Sigmoid colon (tissue), 7 donors: ENCODE results near the gene HMGCS1. TPM values are rescaled to one million over a fixed set of nuclear protein-coding genes. Genes with fewer than 3 reads are reported as not detected.

Experiments used
- DNase-seq: peaks from one replicate; pipeline ENCODE4 v3.0.0-alpha.2; 2019
- H3K27ac ChIP-seq, 4 donors: fragments of 200-600 bp; sonication (generic); one replicate each; pipeline ENCODE4 v1.5.1; 2016 to 2019; ENCODE audit warnings: mild to moderate bottlenecking in 1 of 4
- H3K27me3 ChIP-seq, 3 donors: fragments of 200-600 bp; sonication (generic); one replicate each; pipeline ENCODE4 v1.5.1; 2019; ENCODE audit warnings: mild to moderate bottlenecking in 1 of 3
- H3K36me3 ChIP-seq, 4 donors: fragments of 200-600 bp; sonication (generic); one replicate each; pipeline ENCODE4 v1.5.1; 2016 to 2019
- H3K4me1 ChIP-seq, 4 donors: fragments of 200-600 bp; sonication (generic); one replicate each; pipeline ENCODE4 v1.5.1; 2017 to 2019
- H3K4me3 ChIP-seq, 4 donors: fragments of 200-600 bp; sonication (generic); one replicate each; pipeline ENCODE4 v1.5.1; 2017 to 2019; ENCODE audit warnings: mild to moderate bottlenecking in 2 of 4, moderate library complexity in 1 of 4
- H3K9me3 ChIP-seq, 4 donors: fragments of 200-600 bp in 3 of 4; sonication (generic) in 3 of 4; one replicate each; pipeline versions ENCODE4 v1.5.1 to v1.6.1; 2013 to 2019
- CTCF ChIP-seq, 4 experiments: fragments of 450-650 bp in 3 of 4; fragments of 200-600 bp in 1 of 4; IDR thresholded peaks; one replicate each; pipeline ENCODE4 v1.5.1; 2016 to 2019; ENCODE audit warnings: antibody characterized with exemption in 4 of 4, mild to moderate bottlenecking in 3 of 4, moderate library complexity in 2 of 4
- EP300 ChIP-seq, 4 donors: sonication (generic); formaldehyde crosslinking; IDR thresholded peaks; one replicate each; pipeline ENCODE4 v1.6.1; 2017; ENCODE audit warnings: antibody characterized with exemption in 4 of 4
- POLR2A ChIP-seq, 2 donors: fragments of 450-650 bp; IDR thresholded peaks; one replicate each; pipeline ENCODE4 v1.6.1; 2016; ENCODE audit warnings: antibody characterized with exemption in 2 of 2, mild to moderate bottlenecking in 2 of 2, moderate library complexity in 2 of 2
- POLR2AphosphoS5 ChIP-seq, 4 donors: sonication (generic); formaldehyde crosslinking; IDR thresholded peaks; one replicate each; pipeline ENCODE4 v1.6.1; 2017; ENCODE audit warnings: antibody characterized with exemption in 4 of 4
- WGBS, 2 donors: extraction: QIAGEN DNeasy Blood & Tissue Kit; methylation state at CpG; one replicate each; pipeline ENCODE4 v1.1.7; 2013; 5-methylcytosine and 5-hydroxymethylcytosine counted together
- intact Hi-C: fragments of 100-400 bp; cut with DNase I; formaldehyde crosslinking; loops from one replicate; pipeline ENCODE4 v1.15.1; 2023
- polyA plus RNA-seq, 3 donors: library from polyadenylated mRNA; stranded (reverse); fragments of 200-250 nt; gene quantifications; one replicate each; pipeline ENCODE4 v1.2.3, GENCODE V29; 2013
- total RNA-seq, 4 donors: library from RNA; depleted of rRNA; stranded (reverse); fragments of >200 nt; gene quantifications; one replicate each; pipeline ENCODE4 v1.1.0, GENCODE V29; 2016
- donor health status: healthy with polysubstance abuse.
- donor health status: Bipolar disorder and iron deficiency.
- donor health status: healthy.

Gene HMGCS1
- total and polyA plus RNA-seq, 7 donors, result 13.0 to 132 (median 20.7) TPM

GRCh38 chr5:43300112-43300511 lies 13.1 kb downstream of the HMGCS1 start:
- intact Hi-C loops, result no loop called here
- no peaks in the 10 kb centered on the region for H3K9me3 ChIP-seq
- peaks cover 0 to 6% (median 3%) of the 10 kb centered on the region in 4 donors for H3K4me1 ChIP-seq
- no peak for DNase-seq
- H3K27me3 ChIP-seq, result no peaks in the 10 kb centered on the region
- peaks cover 3 to 46% (median 8%) of the 10 kb centered on the region in 4 donors for H3K36me3 ChIP-seq
- no peak overlapping the region for H3K4me3 ChIP-seq
- TF ChIP-seq POLR2A (IDR thresholded peaks at IDR 0.05), result no peak
- TF ChIP-seq EP300 (IDR thresholded peaks at IDR 0.05), result no peak
- TF ChIP-seq CTCF (IDR thresholded peaks at IDR 0.05), result no peak
- no peak for TF ChIP-seq POLR2AphosphoS5 (IDR thresholded peaks at IDR 0.05)
- WGBS, 2 donors, result 95 to 96% methylated on average over 1 of the region's 1 CpG
- H3K27ac ChIP-seq, result no peak overlapping the region

GRCh38 chr5:43298443-43298842 lies 14.8 kb downstream of the HMGCS1 start:
- intact Hi-C loops, result no loop called here
- Histone ChIP-seq H3K27me3 (no peaks in the 10 kb centered on the region), H3K36me3 (peaks cover 3 to 63% (median 18%) of the 10 kb centered on the region in 4 donors), H3K9me3 (no peaks in the 10 kb centered on the region), H3K4me3 (no peak overlapping the region), H3K4me1 (peaks cover 0 to 6% (median 3%) of the 10 kb centered on the region in 4 donors), H3K27ac (no peak overlapping the region)
- DNase-seq, result no peak
- WGBS, 2 donors, result 94 to 96% methylated on average over 5 of the region's 5 CpGs
- no peak for TF ChIP-seq POLR2AphosphoS5 (IDR thresholded peaks at IDR 0.05)
- TF ChIP-seq EP300 (IDR thresholded peaks at IDR 0.05), result no peak
- no peak for TF ChIP-seq CTCF (IDR thresholded peaks at IDR 0.05)
- TF ChIP-seq POLR2A (IDR thresholded peaks at IDR 0.05), result no peak

- Histone ChIP-seq H3K27ac (no peak overlapping the region), H3K4me1 (peaks cover 0 to 4% (median 0%) of the 10 kb centered on the region in 4 donors), H3K4me3 (no peak overlapping the region), H3K36me3 (peaks cover 3 to 79% (median 28%) of the 10 kb centered on the region in 4 donors), H3K9me3 (no peaks in the 10 kb centered on the region), H3K27me3 (no peaks in the 10 kb centered on the region)
- DNase-seq, result no peak
- TF ChIP-seq POLR2A (IDR thresholded peaks at IDR 0.05) (no peak), POLR2AphosphoS5 (IDR thresholded peaks at IDR 0.05) (no peak), CTCF (IDR thresholded peaks at IDR 0.05) (no peak), EP300 (IDR thresholded peaks at IDR 0.05) (no peak)
- 93 to 97% methylated on average over 2 of the region's 2 CpGs for WGBS, 2 donors
- intact Hi-C loops, result no loop called here
These were observed 16.4 kb downstream of the HMGCS1 start for GRCh38 chr5:43296835-43297234.

- Histone ChIP-seq H3K27me3 (no peaks in the 10 kb centered on the region), H3K27ac (no peak overlapping the region), H3K9me3 (no peaks in the 10 kb centered on the region), H3K36me3 (peaks cover 3 to 90% (median 35%) of the 10 kb centered on the region in 4 donors), H3K4me3 (no peak overlapping the region), H3K4me1 (no peaks in the 10 kb centered on the region)
- no peak for DNase-seq
- WGBS, 2 donors, result 92 to 94% methylated on average over 2 of the region's 2 CpGs
- intact Hi-C loops, result no loop called here
- TF ChIP-seq POLR2AphosphoS5 (IDR thresholded peaks at IDR 0.05), result no peak
- no peak for TF ChIP-seq POLR2A (IDR thresholded peaks at IDR 0.05)
- no peak for TF ChIP-seq CTCF (IDR thresholded peaks at IDR 0.05)
- TF ChIP-seq EP300 (IDR thresholded peaks at IDR 0.05), result no peak
These were observed 18.0 kb downstream of the HMGCS1 start for GRCh38 chr5:43295202-43295601.

- no peak for DNase-seq
- no peak for TF ChIP-seq CTCF (IDR thresholded peaks at IDR 0.05)
- no peak for TF ChIP-seq POLR2A (IDR thresholded peaks at IDR 0.05)
- no peak for TF ChIP-seq EP300 (IDR thresholded peaks at IDR 0.05)
- TF ChIP-seq POLR2AphosphoS5 (IDR thresholded peaks at IDR 0.05), result no peak
- intact Hi-C loops, result no loop called here
- Histone ChIP-seq H3K9me3 (no peaks in the 10 kb centered on the region), H3K4me3 (no peak overlapping the region), H3K36me3 (peaks cover 3 to 93% (median 36%) of the 10 kb centered on the region in 4 donors), H3K4me1 (no peaks in the 10 kb centered on the region), H3K27me3 (no peaks in the 10 kb centered on the region), H3K27ac (no peak overlapping the region)
These were observed 19.0 kb downstream of the HMGCS1 start for GRCh38 chr5:43294226-43294625.
